ENCODE results near the gene SIAH1.
"Not testable (repeated sequence)": the region's sequence is repeated elsewhere in the genome, so short reads cannot be mapped to it uniquely, and the experiment has no call there.

SIAH1 gene

DNA sequence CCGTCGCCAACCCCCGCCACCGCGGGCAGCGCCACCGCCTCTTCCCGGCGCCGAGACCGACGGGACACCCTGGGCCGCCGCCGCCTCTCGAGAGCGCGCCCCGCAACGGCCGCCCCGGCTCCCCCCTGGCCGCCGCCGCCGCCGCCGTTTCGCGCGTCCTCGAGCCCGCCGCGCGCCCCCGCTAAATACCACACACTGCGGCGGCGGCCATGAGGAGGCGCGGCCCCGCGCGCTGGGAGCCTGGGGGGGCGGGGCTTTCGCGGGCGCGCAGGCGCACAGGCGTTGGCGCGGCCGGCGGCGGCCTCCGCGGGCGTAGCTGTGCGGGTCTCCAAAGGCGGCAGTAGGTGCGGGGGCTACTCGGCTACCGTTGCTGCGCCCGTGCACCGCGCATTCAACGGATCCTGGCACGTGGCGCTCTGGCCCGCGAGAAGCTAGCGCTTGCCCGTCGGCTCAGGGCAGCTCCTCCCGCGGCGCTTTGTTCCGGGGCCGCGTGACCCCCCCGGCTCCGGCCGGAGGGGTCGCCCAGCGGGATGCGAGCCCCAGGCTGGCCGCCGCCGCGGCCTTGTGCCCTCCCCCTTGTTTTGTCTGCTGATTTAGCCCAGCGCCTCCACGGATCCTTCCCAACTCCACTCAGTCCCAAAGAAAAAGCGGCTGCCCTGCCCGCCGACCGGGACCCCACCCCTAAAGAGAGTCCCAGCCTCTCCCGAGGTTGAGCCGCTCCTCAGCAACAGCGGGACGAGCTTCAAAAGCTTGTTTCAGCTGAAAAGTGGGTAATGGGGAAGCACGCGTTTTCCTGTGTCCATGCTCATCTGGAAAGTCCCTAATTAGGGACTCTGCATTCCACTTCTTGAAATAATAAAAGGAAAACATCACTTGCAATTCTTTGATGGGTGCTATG, at the start of gene SIAH1:
Gene SIAH1, minus strand, starts transcription at position 161 of the 898 bp plus-strand sequence. CDS start 22,985 bp downstream, outside the sequence.
- DNase-seq (ENCODE audit: low spot score): peak; percentile 49

GRCh38 chr16:48434653-48435317, 49.6 kb upstream of the SIAH1 start:
- DNase-seq (ENCODE audit: low spot score): no peak

GRCh38 chr16:48433850-48434530, 48.8 kb upstream of the SIAH1 start:
- DNase-seq (ENCODE audit: low spot score): no peak

DNA sequence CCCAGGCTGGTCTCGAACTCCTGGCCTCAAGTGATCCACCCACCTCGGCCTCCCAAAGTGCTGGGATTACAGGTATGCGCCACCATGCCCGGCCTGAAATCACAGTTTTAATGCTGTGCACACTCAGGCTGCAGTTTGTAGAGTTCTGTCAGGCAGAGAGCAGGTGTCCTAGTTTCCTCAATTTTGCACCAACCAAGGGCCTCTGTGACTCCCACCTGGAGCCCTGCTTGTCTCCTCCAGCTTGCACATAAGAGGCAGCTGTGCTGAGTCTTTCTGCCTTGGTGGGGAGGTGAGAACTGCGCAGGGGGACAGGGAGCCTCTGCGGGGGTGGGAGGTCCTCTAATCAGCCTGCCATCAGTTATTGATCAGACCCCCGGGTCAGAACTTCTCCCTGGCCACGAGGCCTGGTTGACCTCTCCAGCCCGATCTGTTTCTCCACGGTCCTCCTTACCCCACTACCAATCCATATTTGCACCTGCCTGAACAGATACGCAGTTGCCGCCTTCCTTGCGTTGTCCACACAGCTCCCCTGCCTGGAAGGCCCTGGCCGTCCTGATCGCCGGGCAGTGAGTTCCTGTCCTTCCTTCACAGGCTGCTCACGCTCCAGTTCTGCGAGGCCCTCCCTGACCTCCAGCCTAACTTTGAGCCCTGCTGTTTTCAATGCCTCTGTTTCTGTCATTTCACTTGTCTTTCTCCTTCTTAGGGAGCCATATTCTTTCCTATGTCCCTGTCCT, 48.1 kb upstream of the SIAH1 start:
- DNase-seq (ENCODE audit: low spot score): no peak

GRCh38 chr16:48432136-48432535, 46.9 kb upstream of the SIAH1 start:
- no peak for DNase-seq (ENCODE audit: low spot score)

DNA sequence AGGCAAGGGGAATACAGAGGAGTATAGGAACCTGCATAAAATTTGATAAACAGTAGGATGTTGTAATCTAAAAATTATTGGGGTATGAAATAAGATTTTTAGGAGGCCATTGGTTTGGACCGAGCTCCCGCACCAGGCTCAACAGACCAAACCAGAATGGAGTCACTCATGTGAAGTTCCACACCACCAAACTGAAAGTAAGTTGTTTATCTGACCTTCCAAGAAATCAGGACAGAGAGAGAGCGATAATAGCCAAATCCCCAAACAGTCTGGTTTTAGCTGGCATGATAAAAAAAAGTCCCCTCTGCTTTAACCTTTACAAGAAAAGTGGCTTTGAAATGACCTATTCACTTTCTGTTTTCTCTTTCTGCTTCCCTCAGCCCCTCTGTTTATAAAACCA, 45.7 kb upstream of the SIAH1 start:
- DNase-seq (ENCODE audit: low spot score): no peak

DNA sequence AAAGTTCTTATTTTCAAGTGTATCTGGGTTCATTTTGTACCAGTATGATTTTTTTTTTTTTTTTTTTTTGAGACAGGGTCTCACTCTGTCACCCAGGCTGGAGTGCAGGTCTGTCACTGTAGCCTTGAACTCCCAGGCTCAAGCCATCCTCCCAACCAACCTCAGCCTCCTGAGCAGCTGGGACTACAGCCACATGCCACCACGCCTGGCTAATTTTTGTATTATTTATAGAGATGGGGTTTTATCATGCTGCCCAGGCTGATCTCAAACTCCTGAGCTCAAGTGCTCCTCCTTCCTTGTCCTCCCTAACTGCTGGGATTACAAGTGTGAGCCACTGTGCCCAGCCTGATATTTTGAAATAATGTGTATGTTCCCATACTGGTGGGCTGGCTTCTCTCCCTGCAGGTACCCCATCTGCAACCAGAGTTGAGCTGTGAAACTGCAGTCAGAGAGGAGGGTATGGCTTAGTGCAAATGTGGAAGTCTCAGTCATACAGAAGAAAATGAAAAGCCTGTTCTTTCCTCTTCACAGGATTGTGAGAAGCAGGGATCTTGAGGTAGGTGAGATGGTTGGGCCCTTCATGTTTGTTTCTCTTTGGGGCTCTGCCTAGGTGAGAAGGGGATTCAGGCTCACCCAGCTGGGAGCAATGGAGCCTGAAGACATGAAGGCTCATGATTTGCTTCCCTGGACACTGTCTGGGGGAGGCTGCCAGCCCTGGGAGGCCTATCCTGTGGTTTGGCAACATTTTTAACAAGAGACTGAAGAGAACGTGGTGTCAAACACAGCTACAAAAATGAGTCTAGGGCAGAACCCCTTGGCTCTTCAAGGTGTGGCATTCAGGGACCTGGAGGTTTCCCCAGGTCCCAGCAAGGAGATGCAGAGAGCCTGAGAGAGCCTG, 41.3 kb upstream of the SIAH1 start:
- no peak for DNase-seq (ENCODE audit: low spot score)

- DNase-seq (ENCODE audit: low spot score): no peak
These were observed 37.3 kb upstream of the SIAH1 start for GRCh38 chr16:48422537-48422936.

- DNase-seq (ENCODE audit: low spot score): no peak
These were observed 36.5 kb upstream of the SIAH1 start for GRCh38 chr16:48421741-48422140.

DNA sequence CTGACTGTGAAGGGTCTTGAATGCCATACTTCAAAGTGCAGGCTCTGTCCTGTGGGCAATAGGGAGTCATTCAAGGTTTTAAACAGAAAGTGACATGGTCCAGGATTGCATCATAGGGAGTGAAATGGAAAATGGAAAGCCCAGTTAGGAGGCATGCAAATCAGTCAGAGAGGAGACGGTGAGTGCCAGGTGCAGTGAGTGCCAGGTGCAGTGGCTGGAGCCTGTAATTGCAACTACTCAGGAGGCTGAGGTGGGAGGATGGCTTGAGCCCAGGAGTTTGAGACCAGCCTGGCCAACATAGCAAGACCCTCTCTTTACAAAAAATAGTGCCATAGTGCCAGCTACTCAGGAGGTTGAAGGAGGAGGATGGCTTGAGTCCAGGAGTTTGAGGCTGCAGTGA, 35.2 kb upstream of the SIAH1 start:
- no peak for DNase-seq (ENCODE audit: low spot score)

- DNase-seq (ENCODE audit: low spot score): not testable (repeated sequence)
These were observed 31.4 kb upstream of the SIAH1 start for GRCh38 chr16:48416617-48417016.

GRCh38 chr16:48413272-48413671, 28.1 kb upstream of the SIAH1 start:
- DNase-seq (ENCODE audit: low spot score): no peak

DNA sequence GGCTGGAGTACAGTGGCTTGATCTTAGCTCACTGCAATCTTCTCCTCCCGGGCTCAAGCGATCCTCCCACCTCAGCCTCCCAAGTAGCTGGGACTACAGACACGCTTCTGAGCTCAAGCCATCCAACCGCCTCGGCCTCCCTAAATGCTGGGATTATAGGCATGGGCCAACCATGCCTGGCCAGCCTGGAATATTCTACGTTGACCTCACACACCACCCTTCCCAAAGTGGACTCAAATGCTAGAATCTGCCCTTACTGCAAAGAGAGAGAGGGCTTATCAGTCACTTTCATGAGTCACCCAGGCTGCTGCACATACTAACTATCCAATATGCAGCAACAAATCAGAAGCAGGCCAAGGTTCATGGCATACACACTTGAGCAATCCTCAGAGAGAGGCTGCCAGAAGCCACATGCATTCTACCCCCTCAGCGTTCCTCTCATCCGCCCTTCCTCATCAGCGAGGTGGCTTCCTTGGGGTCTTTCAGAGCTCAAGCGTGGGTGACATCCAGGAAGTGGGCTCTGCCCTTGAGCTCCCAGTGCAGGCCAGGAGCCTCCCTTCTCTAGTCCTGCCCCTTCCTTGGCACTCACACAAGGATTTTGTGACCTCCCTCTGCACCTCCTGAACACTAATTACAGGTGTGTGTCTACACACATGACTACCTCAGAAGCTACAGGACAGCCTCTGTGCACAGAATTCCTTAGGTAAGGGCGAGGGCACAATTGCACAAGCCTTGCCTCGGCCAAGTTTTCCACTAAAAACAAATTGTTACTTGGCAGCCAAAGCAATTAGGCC, 24.8 kb upstream of the SIAH1 start:
- peak; percentile 13 for DNase-seq (ENCODE audit: low spot score)

- no peak for DNase-seq (ENCODE audit: low spot score)
These were observed 23.5 kb upstream of the SIAH1 start for GRCh38 chr16:48408688-48409087.

DNA sequence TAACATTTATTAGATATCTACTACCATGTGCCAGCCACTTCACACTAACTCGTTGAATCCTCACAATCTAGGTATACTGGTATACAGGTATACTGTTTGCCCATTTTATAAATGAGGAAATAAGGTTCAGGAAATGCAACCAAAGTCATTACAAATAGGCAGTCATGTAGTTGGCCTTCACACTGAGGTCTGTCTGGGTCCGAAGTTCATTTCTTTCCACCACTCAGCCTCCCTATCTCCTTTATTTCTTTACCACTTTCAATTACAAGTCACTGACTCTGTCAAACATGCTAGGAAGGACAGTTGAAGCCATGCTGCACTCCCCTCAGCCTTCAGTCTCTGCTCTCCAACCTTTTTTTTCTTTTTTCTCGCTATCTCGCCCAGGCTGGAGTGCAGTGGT, 20.7 kb upstream of the SIAH1 start:
- DNase-seq (ENCODE audit: low spot score): no peak

GRCh38 chr16:48405153-48405552, 19.9 kb upstream of the SIAH1 start:
- DNase-seq (ENCODE audit: low spot score): no peak

DNA sequence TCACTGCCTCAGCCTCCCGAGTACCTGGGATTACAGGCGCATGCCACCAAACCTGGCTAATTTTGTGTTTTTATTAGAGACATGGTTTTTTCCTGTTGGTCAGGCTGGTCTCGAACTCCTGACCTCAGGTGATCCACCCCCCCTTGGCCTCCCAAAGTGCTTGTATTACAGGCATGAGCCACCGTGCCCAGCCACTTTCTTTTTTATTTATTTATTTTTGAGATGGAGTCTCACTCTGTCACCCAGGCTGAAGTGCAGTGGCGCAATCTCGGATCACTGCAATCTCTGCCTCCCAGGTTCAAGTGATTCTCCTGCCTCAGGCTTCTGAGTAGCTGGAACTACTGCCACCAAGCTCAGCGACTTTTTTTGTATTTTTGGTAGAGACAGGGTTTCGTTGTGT, 17.3 kb upstream of the SIAH1 start:
- DNase-seq (ENCODE audit: low spot score): not testable (repeated sequence)

GRCh38 chr16:48395375-48395774, 10.2 kb upstream of the SIAH1 start:
- DNase-seq (ENCODE audit: low spot score): no peak

GRCh38 chr16:48394355-48394703, 9.1 kb upstream of the SIAH1 start:
- no peak for DNase-seq (ENCODE audit: low spot score)

Data from COLO829 (cell line).